Measurements from ENCODE around the gene ARHGAP24.

GRCh38 chr4:85474818-85475630 lies at the start of gene ARHGAP24:
- TF ChIP-seq CTCF (IDR thresholded peaks at IDR 0.05) (no peak), POLR2A (IDR thresholded peaks at IDR 0.05) (peak in 2 of 4 donors; percentile 53 to 57)

All from esophagus squamous epithelium (tissue), 4 donors.